Natural killer cell (primary cell): ENCODE measurements around the gene POU3F1. TPM values are rescaled to one million over a fixed set of nuclear protein-coding genes. Genes with fewer than 3 reads are reported as not detected.

Experiments
- ATAC-seq, 3 donors: fragments of 150-1000 bp in 2 of 3; fragments of 200-7000 bp in 1 of 3; cut with Tn5 transposase; 1 replicate in 1 of 3; 2 replicates in 2 of 3; pipeline ENCODE4 v1.10.0; 2021; ENCODE audit warnings: mild to moderate bottlenecking in 2 of 3, moderate library complexity in 2 of 3
- DNase-seq, 2 donors: peaks; one replicate each; pipeline versions ENCODE4 v3.0.0 to v3.0.0-alpha.2; 2013 to 2021; ENCODE audit warnings: mixed read lengths in 1 of 2
- H3K27ac ChIP-seq: one replicate; pipeline ENCODE4 v1.5.1; 2013; ENCODE audit warnings: mild to moderate bottlenecking, low read length
- H3K27me3 ChIP-seq: one replicate; pipeline ENCODE4 v1.6.1; 2013; ENCODE audit warnings: low read length; ENCODE audit not compliant: control insufficient read depth, insufficient read depth
- H3K36me3 ChIP-seq: one replicate; pipeline ENCODE4 v1.6.1; 2013; ENCODE audit warnings: low read length; ENCODE audit not compliant: control insufficient read depth, insufficient read depth
- H3K4me1 ChIP-seq: one replicate; pipeline ENCODE4 v1.6.1; 2013; ENCODE audit warnings: low read length; ENCODE audit not compliant: control insufficient read depth, insufficient read depth
- H3K4me3 ChIP-seq: one replicate; pipeline ENCODE4 v1.5.1; 2013; ENCODE audit warnings: low read length
- H3K9me3 ChIP-seq: one replicate; pipeline ENCODE4 v1.6.1; 2013; ENCODE audit warnings: low read length; ENCODE audit not compliant: control insufficient read depth, insufficient read depth
- H3K27ac Mint-ChIP-seq, 2 donors: one replicate each; pipeline ENCODE4 v1.8.0; 2022; ENCODE audit warnings: mild to moderate bottlenecking in 2 of 2, mixed read lengths in 2 of 2, moderate library complexity in 1 of 2
- H3K27me3 Mint-ChIP-seq, 2 donors: one replicate each; pipeline ENCODE4 v1.8.0; 2022; ENCODE audit warnings: low read depth in 2 of 2, mixed read lengths in 2 of 2
- H3K36me3 Mint-ChIP-seq: one replicate; pipeline ENCODE4 v1.8.0; 2022; ENCODE audit warnings: mixed read lengths
- H3K4me1 Mint-ChIP-seq, 2 donors: one replicate each; pipeline ENCODE4 v1.8.0; 2022; ENCODE audit warnings: mixed read lengths in 2 of 2
- H3K4me3 Mint-ChIP-seq: one replicate; pipeline ENCODE4 v1.8.0; 2022; ENCODE audit warnings: mild to moderate bottlenecking, moderate library complexity, mixed read lengths
- H3K9me3 Mint-ChIP-seq, 2 donors: one replicate each; pipeline ENCODE4 v1.8.0; 2022; ENCODE audit warnings: mixed read lengths in 2 of 2
- WGBS: methylation state at CpG from one replicate; pipeline ENCODE4 v1.1.7; 2013; ENCODE audit warnings: missing lambda C conversion rate; ENCODE audit not compliant: insufficient coverage; 5-methylcytosine and 5-hydroxymethylcytosine counted together
- intact Hi-C: fragments of 100-400 bp; cut with micrococcal nuclease; formaldehyde crosslinking; loops from one replicate; pipeline ENCODE4 v1.14.2; 2022
- total RNA-seq, 4 donors: library from RNA; stranded (reverse); fragments of 120-200 nt in 1 of 4; gene quantifications; one replicate each; pipeline versions ENCODE4 v1.2.3 to v1.2.4, GENCODE V29; 2013 to 2022
- TF ChIP-seq, protein P1 (sequence below): fragments of 200-600 bp; IDR thresholded peaks from one replicate; pipeline ENCODE4 v1.8.0; 2022; ENCODE audit warnings: antibody characterized with exemption

POU3F1 gene
- total RNA-seq, 3 donors from 2014 or later (not counting 1 experiment from before 2014, with no cell fraction given): 0.12 to 0.15 TPM; not detected in 1

DNA sequence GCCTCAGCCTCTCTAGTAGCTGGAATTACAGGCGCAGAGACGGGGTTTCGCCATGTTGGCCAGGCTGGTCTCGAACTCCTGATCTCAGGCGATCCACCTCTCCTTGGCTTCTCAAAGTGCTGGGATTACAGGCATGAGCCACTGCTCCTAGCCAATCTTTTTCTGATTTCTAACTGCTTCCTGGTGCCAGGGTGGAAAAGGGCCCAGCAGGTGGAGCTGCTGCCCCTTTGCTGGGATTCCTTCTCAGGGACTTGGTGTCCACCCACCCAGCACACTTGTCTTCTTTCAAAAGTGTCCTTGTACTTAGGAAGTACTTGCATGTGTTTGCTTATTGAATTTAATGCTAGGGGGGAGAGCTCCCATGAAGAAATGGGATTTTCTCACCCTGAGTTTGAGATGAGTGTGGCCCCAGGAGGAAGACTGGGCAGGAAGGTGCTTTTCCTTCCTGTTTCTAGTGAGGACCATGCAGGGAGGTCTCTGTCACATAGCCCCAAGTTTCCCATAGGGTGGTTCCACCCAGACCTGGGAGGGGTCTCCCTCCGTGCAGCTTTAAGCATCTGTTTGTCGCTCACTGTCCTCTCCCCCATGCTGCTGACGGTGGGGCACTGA, 19.9 kb downstream of the POU3F1 start:
- Mint-ChIP-seq H3K27me3 (no peaks in the 10 kb centered on the region), H3K4me3 (no peak overlapping the region), H3K4me1 (peaks cover 17 to 47% of the 10 kb centered on the region in 2 donors), H3K27ac (peak overlapping the region in 1 of 2 donors; percentile 33), H3K9me3 (no peaks in the 10 kb centered on the region), H3K36me3 (peaks cover 7% of the 10 kb centered on the region)
- Histone ChIP-seq H3K27me3 (no peaks in the 10 kb centered on the region), H3K9me3 (no peaks in the 10 kb centered on the region), H3K36me3 (peaks cover 45% of the 10 kb centered on the region), H3K27ac (no peak overlapping the region), H3K4me1 (peaks cover 28% of the 10 kb centered on the region), H3K4me3 (no peak overlapping the region)
- ATAC-seq (no peak), DNase-seq (peak in 1 of 2 donors; percentile 53)
- 88% methylated on average over 8 of the region's 8 CpGs for WGBS
- intact Hi-C loops: no loop called here
- TF ChIP-seq, protein P1, sequence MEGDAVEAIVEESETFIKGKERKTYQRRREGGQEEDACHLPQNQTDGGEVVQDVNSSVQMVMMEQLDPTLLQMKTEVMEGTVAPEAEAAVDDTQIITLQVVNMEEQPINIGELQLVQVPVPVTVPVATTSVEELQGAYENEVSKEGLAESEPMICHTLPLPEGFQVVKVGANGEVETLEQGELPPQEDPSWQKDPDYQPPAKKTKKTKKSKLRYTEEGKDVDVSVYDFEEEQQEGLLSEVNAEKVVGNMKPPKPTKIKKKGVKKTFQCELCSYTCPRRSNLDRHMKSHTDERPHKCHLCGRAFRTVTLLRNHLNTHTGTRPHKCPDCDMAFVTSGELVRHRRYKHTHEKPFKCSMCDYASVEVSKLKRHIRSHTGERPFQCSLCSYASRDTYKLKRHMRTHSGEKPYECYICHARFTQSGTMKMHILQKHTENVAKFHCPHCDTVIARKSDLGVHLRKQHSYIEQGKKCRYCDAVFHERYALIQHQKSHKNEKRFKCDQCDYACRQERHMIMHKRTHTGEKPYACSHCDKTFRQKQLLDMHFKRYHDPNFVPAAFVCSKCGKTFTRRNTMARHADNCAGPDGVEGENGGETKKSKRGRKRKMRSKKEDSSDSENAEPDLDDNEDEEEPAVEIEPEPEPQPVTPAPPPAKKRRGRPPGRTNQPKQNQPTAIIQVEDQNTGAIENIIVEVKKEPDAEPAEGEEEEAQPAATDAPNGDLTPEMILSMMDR: no peak

DNA sequence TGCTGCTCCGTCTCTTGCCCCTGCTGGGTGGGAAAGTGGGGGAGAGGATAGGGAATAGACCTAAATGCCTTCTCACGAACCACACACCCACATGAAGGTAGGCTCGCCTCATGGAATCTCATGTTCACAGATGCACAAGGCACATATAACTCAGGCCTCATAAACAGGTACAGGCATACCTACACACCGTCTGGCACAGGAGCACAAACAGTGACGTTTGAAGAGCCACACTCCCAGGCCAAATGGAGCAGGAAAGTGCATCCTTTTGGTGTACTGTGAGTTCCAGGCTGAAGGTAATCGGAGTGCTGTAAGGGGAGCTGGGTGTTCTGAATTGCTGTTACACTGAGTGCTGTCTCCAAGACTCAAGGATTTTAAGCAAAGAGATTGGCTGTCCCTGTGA, 20.9 kb downstream of the POU3F1 start:
- no peak overlapping the region for H3K4me3 Mint-ChIP-seq
- TF ChIP-seq, protein P1: no peak
- ATAC-seq (no peak), DNase-seq (no peak)
- 91% methylated on average over 5 of the region's 6 CpGs for WGBS
- peaks cover 15 to 37% of the 10 kb centered on the region in 2 donors for H3K4me1 Mint-ChIP-seq
- no peak overlapping the region for H3K27ac Mint-ChIP-seq
- no peaks in the 10 kb centered on the region for H3K9me3 ChIP-seq
- H3K36me3 ChIP-seq: peaks cover 51% of the 10 kb centered on the region
- intact Hi-C loops: no loop called here
- H3K27me3 Mint-ChIP-seq: no peaks in the 10 kb centered on the region
- H3K4me3 ChIP-seq: no peak overlapping the region
- no peaks in the 10 kb centered on the region for H3K9me3 Mint-ChIP-seq
- no peak overlapping the region for H3K27ac ChIP-seq
- peaks cover 20% of the 10 kb centered on the region for H3K4me1 ChIP-seq
- H3K27me3 ChIP-seq: no peaks in the 10 kb centered on the region
- peaks cover 7% of the 10 kb centered on the region for H3K36me3 Mint-ChIP-seq

DNA sequence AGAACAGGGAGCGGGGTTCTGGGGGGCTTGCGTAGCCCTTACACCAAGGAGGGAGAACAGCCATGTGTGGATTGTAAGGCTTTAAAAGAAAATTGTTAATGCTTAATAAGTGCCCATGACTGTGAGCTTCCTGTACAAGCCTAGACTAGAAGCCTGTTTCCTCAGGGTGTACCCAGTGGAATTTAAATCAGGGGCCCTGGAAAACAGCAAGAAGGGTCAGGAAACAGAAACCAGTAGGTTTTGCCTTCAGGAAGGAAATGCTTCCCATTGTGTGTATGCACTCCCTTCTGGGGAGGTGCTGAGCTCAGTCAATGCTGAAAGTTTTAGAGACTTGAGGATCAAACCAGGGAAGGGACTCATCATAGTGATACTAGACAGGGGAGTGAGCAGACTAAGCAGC, 21.4 kb downstream of the POU3F1 start:
- H3K27ac ChIP-seq: no peak overlapping the region
- Mint-ChIP-seq H3K9me3 (no peaks in the 10 kb centered on the region), H3K27me3 (no peaks in the 10 kb centered on the region), H3K27ac (no peak overlapping the region), H3K4me1 (peaks cover 11 to 33% of the 10 kb centered on the region in 2 donors), H3K4me3 (no peak overlapping the region), H3K36me3 (peaks cover 7% of the 10 kb centered on the region)
- H3K9me3 ChIP-seq: no peaks in the 10 kb centered on the region
- DNase-seq (no peak), ATAC-seq (no peak)
- H3K4me1 ChIP-seq: peaks cover 16% of the 10 kb centered on the region
- no peaks in the 10 kb centered on the region for H3K27me3 ChIP-seq
- TF ChIP-seq, protein P1: no peak
- H3K4me3 ChIP-seq: no peak overlapping the region
- H3K36me3 ChIP-seq: peaks cover 55% of the 10 kb centered on the region
- intact Hi-C loops: no loop called here
- 93% methylated on average over 2 of the region's 2 CpGs for WGBS

DNA sequence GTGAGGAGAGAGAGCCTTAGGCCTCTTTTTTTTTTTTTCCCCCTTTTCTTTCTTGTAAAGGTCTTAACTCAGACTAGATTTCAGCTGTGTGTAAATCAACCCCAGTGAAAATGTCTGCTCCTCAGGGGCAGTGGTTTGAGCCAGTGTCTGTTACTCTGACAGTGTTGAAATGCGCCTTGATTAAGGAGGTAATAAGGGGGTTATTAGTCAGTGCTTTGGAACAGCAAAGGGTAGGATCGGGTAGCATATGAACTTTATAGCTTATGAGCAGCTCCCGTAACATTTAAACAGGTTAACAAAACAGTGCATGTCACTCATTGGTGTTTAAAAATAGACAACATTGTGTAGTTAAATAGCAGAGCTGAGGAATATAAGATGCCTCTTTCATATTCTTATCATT, 23.8 kb downstream of the POU3F1 start:
- H3K4me3 Mint-ChIP-seq: no peak overlapping the region
- no peak overlapping the region for H3K4me3 ChIP-seq
- TF ChIP-seq, protein P1: no peak
- no peaks in the 10 kb centered on the region for H3K9me3 Mint-ChIP-seq
- no peak for DNase-seq
- no peaks in the 10 kb centered on the region for H3K27me3 Mint-ChIP-seq
- WGBS: 95% methylated on average over 3 of the region's 3 CpGs
- H3K36me3 Mint-ChIP-seq: peaks cover 7% of the 10 kb centered on the region
- no peak overlapping the region for H3K27ac ChIP-seq
- no peaks in the 10 kb centered on the region for H3K27me3 ChIP-seq
- peaks cover 8 to 14% of the 10 kb centered on the region in 2 donors for H3K4me1 Mint-ChIP-seq
- H3K36me3 ChIP-seq: peaks cover 75% of the 10 kb centered on the region
- intact Hi-C loops: no loop called here
- ATAC-seq: no peak
- H3K4me1 ChIP-seq: peaks cover 2% of the 10 kb centered on the region
- no peak overlapping the region for H3K27ac Mint-ChIP-seq
- no peaks in the 10 kb centered on the region for H3K9me3 ChIP-seq
